GM21526 (cell line): ENCODE data around the gene SSX2IP.
"Not testable (repeated sequence)": the region's sequence is repeated elsewhere in the genome, so short reads cannot be mapped to it uniquely, and the experiment has no call there.

ENCODE experiments used
- ATAC-seq: cut with Tn5 transposase; IDR thresholded peaks from one replicate; pipeline ENCODE4 v1.9.1; 2021; ENCODE audit warnings: moderate library complexity; ENCODE audit not compliant: unreplicated experiment, low FRiP score

The SSX2IP gene, protein sequence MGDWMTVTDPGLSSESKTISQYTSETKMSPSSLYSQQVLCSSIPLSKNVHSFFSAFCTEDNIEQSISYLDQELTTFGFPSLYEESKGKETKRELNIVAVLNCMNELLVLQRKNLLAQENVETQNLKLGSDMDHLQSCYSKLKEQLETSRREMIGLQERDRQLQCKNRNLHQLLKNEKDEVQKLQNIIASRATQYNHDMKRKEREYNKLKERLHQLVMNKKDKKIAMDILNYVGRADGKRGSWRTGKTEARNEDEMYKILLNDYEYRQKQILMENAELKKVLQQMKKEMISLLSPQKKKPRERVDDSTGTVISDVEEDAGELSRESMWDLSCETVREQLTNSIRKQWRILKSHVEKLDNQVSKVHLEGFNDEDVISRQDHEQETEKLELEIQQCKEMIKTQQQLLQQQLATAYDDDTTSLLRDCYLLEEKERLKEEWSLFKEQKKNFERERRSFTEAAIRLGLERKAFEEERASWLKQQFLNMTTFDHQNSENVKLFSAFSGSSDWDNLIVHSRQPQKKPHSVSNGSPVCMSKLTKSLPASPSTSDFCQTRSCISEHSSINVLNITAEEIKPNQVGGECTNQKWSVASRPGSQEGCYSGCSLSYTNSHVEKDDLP

DNA sequence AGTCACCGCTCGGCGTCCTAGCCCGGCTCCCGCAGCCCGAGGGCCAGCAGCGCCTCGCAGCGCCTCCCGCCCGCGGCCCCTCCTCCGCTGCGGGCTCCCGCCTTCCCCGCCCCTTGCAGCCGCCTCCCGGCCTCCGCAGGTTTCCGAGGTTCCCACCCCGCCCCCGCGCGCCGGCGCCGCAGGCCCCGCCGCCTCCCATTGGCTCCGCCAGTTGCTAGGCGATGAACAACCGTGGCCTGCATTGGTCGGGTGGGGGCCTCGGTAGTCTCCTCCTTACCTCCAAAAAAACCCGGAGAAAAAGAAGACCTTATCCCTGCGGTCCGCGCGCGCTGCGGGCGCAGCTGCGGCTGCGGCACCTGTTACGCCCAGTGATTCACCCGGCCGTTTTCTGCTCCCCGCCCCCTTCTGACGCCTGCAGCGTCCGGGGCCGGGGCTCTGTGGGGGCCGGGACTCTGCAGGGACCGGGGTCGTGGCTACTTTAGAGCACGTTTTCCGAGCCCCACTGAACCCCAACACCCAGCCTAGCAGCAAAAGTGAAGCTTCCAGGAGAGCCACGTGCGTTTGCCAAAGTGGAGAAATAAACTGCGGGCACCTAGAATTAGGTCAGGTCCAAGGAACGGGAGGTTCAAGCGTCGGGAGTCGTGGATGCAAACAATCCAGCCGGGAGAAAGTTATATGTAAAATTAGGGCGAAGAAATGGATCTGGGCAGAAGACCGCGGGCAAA lies at the start of gene SSX2IP:
Gene SSX2IP (minus strand): TSS at position 65 of the 725 bp plus-strand sequence. CDS start 19,242 bp downstream, outside the sequence.
- peak; percentile 92 for ATAC-seq

- ATAC-seq: no peak
Observed at GRCh38 chr1:84738237-84738636, 48.0 kb upstream of the SSX2IP start.

DNA sequence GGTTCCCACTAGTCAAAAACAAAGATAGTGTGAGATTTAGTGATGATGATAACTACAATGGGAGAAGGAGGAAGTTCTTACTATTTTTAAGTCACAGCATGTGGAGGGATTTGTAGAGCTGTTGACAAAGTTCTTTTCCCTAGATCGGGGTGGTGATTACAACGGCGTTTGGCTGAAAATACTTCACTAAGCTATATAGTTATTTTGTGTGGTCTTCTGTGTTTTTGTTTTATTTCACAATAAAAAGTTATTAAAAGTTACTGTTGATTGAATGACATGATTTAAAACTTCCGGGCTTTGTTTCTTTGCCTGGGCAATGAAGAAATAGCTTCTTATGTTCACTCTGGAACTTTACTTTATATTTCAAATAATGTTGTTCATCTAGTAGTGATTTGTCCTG lies 47.3 kb upstream of the SSX2IP start:
- no peak for ATAC-seq

DNA sequence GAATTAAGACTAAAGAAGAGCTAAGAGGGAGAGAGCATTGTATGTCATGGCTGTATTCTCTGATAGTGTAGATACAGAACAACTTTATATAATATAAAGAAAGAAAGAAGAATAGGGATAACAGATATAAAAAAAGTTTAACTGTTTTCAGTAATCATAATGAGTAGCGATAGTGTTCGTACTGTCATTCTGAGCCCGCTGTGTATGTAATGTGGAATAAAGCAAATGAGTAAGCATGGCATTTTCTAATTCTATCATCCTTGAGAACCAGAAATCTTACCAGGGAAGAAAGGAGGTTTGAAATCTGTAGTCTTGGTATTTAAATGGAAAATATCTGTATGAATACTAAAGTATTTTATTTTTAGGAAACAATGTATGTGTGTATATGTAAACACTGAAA lies 46.7 kb upstream of the SSX2IP start:
- ATAC-seq: no peak

- no peak for ATAC-seq
Observed at GRCh38 chr1:84736445-84736844, 46.2 kb upstream of the SSX2IP start.

- ATAC-seq: no peak
Observed at GRCh38 chr1:84735483-84735882, 45.2 kb upstream of the SSX2IP start.

DNA sequence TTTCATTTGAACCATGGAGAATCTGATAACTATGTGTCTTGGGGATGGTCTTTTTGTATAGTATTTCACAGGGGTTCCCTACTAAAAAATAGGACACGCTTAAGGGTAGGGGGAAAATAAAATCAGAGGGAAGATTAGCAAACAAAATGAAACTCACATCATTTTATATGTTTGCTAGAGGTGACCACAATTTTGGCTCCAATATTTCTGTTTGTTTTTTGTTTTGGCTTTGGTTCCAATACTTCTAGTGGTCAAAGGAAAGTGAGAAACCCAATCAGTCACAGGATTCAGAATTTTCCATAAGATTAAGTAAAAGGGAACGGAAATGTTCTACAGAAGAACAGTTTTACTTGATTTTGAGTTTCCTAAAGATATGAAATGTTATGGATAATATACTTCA lies 42.3 kb upstream of the SSX2IP start:
- no peak for ATAC-seq

DNA sequence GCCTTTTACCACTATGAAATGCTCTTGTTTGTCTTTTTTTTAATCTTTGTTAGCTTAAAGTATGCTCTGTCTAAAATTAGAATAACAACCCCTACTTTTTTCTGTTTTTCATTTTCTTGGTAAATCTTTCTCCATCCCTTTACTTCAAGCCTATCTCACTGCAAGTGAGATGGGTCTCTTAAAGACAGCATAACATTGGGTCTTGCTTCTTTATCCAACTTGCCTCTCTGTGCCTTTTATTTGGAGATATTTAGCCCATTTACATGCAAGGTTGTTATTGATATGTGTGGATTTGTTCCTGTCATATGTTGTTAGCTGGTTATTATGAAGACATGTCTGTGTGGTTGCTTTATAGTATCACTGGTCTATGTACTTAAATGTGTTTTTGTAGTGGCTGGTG lies 41.3 kb upstream of the SSX2IP start:
- ATAC-seq: no peak

DNA sequence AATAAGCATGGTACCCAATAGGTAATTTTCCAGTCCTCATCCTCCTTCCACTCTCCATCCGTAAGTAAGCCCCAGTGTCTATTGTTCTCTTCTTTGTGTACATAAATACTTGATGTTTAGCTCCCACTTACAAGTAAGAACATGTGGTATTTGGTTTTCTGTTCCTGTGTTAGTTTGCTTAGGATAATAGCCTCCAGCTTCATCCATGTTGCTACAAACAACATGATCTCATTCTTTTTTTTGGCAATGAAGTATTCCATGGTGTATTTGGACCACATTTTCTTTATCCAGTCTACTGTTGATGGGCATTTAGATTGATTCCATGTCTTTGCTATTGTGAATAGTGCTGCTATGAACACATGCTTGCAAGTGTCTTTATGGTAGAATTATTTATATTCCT lies 37.5 kb upstream of the SSX2IP start:
- not testable (repeated sequence) for ATAC-seq

DNA sequence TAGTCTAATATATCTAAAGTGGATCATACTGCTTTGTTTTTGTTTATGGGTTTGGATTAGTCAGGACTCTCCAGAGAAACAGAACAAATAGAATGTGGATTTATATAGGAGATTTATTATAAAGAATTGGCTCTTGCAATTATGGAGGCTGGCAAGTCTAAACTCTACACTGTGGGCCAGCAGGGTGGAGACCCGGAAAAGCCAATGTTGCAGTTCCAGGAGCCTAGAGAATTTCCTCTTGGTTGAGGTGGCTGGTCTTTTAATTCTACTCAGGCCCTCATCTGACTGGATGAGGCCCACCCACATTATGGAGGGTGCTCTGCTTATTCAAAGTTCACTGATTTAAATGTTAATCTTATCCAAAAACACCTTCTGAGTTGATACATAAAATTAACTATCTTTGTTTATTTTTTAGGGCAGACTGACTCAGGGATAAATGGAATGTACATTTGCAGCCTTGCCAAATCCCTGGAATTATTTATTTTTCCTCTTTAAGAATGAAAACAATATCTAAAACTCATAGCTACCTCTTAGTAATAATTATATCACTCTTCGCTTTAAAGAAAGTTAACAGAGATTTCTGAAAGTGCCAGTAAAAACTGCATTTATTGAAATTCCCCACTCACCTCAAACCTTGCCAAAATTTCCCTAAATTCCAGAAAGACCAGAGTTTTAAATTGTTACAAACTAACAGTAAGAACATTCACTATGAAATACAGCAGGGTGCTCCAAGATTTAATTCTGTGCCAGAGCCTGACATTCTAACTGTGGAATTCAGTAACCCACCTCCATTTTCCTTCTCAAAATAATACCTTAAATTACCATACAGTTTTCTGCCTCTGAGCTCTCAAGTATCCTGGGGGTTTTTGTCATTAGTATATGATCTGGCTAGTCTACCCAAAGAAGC lies 36.6 kb upstream of the SSX2IP start:
- no peak for ATAC-seq

- ATAC-seq: peak; percentile 66
Observed at GRCh38 chr1:84724128-84724860, 34.0 kb upstream of the SSX2IP start.

DNA sequence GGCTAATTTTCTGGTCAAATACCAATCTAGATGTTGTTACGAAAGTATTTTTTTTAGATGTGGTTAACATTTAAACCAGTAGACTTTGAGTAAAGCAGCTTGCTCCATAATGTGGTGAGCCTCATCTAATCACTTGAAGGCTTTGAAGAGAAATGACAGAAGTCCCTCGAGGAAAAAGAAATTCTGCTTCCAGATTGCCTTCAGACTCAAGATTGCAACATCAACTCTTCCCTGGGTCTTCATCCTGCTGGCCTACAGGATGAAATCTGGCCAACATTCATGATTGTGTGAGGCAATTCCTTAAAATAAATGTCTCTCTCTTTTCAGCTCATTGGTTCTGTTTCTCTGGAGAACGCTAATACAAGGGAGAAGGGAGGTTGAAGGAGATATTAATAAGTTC lies 32.5 kb upstream of the SSX2IP start:
- no peak for ATAC-seq

GRCh38 chr1:84721872-84722271 lies 31.6 kb upstream of the SSX2IP start:
- not testable (repeated sequence) for ATAC-seq

- no peak for ATAC-seq
Observed at GRCh38 chr1:84721152-84721551, 30.9 kb upstream of the SSX2IP start.

DNA sequence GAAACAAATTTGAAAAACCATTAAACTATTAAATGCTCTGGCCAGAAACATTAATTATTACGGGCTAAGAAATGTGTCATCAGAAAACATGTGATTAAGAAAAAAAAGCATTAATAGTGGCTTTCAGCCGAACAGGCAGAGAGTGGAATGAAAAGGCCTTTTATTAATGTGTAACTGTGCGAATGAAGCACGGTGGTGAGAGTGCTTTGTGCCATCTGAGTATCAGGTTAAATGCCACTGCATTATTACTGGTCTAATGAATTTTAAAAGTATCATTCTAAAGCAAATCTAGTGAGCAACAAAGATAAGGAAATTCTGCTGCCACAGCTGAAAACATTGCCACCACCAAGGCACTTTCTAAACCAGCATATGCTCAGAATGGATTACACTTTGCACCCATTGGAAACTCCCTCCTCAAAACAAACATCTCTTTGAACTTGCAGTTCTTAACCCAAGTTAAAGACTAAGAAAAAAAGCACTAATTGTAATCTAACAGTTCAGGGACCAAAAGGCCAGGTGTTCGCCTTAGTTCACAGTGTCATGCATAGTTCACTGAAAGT lies 30.0 kb upstream of the SSX2IP start:
- ATAC-seq: no peak

DNA sequence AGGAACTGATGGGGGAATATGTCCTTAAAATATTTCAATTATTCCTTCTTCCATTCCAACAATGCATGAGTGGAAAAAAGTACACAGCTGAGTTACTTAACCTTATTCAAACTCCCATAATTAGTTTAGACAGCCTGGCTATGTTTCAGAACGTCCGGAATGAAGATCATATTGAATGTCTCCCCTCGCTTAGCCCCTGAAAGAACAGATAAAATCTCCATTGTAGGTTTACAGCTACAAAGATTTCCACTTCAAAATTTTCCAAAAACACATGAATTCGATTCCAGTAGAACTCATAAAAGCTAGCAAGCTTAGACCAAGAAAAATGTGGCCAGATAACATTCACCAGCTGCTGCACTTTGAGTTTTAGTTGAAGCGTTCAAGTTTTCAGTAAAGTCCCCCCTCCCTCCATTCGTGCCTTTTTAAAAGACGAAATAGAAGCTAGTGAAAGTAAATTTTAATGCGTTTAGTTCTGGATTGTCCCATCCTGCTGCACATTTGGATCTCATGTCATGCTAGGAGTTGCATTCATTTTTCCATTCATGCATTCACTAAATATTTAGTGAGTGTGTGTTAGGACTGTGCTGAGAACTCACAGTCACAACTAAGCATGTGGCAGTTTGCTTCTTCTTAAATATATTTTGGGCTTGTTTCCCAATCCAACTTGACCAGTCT lies 29.4 kb upstream of the SSX2IP start:
- no peak for ATAC-seq

DNA sequence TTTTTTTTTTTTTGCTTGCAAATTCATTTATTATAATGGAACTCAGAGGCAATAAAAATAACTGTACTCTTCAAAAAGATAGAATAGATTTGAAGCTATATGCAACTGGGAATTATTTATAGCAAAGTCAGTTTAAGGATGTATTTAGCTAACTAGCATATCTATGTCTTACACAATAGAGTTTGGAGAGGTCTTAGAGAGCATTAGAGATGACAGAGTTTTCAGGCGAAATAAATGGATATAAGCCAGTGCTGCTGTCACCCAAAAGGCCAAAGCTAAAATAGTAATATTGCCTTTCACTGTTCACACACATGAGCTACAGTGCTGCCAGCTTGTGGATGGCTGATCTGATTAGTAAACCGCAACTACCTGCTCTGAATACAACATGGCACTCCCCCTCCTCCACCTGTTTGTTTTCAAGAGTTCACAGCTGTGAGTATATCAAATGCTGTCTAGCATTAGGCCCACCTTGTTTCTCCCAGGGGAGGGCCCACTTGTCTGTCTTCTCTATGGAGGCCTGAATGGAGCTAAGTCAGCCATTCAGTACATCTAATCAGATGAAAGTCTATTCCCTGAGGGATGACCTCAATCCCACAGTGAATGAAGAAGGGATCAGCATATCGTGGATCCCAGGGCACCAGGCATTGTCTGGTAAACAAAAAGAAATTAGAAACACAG lies 25.2 kb upstream of the SSX2IP start:
- ATAC-seq: no peak

DNA sequence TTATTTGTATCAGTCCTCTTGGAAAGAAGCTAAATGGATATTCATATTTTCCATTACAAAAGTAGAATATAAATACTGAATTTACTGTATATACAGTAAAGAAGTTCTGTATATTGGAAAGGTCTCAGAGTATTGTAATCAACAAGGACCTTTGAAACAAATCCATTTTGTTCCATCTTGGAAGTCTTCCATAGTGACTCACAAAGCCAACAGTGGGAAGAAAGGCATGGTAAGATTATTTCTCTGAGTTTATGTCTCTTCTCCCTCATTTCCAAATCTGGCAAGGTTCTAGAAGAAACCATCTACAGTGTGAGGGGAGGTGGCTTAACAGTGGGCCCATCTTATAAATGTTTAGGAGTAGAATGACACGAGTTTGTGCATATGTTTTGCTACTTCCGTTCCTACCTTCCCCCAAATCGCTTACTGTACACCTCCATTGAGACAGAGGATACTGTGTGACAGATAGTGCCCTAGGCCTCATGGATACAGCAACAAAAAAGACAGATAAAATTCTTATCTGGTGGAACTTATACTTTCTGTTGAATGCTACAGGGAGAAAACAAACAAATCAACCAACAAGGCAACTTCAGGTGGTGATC lies 22.1 kb upstream of the SSX2IP start:
- no peak for ATAC-seq
